Neural cell (in vitro differentiated cells): ENCODE measurements around the gene STARD13. TPM values are rescaled to one million over a fixed set of nuclear protein-coding genes. Genes with fewer than 3 reads are reported as not detected.

ENCODE experiments used
- H2AFZ ChIP-seq: fragments of 200-600, 300-800 bp; sonication (generic), shearing (Covaris generic); 2 replicates; pipeline ENCODE4 v1.6.0; 2014; ENCODE audit warnings: low read depth, mild to moderate bottlenecking, antibody characterized with exemption, low read length, moderate library complexity
- H3F3A ChIP-seq: fragments of 200-600 bp; shearing (Covaris generic); 2 replicates; pipeline ENCODE4 v1.6.1; 2016; ENCODE audit warnings: mild to moderate bottlenecking, moderate library complexity, mixed read lengths, antibody characterized with exemption, low read length; ENCODE audit not compliant: insufficient read depth, poor library complexity, severe bottlenecking
- H3K27ac ChIP-seq: fragments of 200-600, 300-800 bp; sonication (generic), shearing (Covaris generic); 2 replicates; pipeline ENCODE4 v1.5.1; 2014; ENCODE audit warnings: mild to moderate bottlenecking, low read length, moderate library complexity
- H3K27me3 ChIP-seq: fragments of 300-800, 200-600 bp; sonication (generic), shearing (Covaris generic); 2 replicates; pipeline ENCODE4 v1.6.0; 2014; ENCODE audit warnings: mild to moderate bottlenecking, low read depth, low read length, moderate library complexity; ENCODE audit not compliant: insufficient read depth
- H3K36me3 ChIP-seq: fragments of 300-800, 200-600 bp; sonication (generic), shearing (Covaris generic); 2 replicates; pipeline ENCODE4 v1.5.1; 2014; ENCODE audit warnings: mild to moderate bottlenecking, antibody characterized with exemption, low read length, moderate library complexity; ENCODE audit not compliant: insufficient read depth
- H3K4me2 ChIP-seq: fragments of 300-800, 200-600 bp; sonication (generic), shearing (Covaris generic); 2 replicates; pipeline ENCODE4 v1.6.0; 2014; ENCODE audit warnings: mild to moderate bottlenecking, low read length
- H3K4me3 ChIP-seq: fragments of 300-800, 200-600 bp; sonication (generic), shearing (Covaris generic); 2 replicates; pipeline ENCODE4 v1.5.1; 2014; ENCODE audit warnings: mild to moderate bottlenecking, low read length, moderate library complexity
- H3K79me2 ChIP-seq: fragments of 200-600 bp; shearing (Covaris generic); replicated peaks from 2 replicates; pipeline ENCODE4 v1.6.0; 2014; ENCODE audit warnings: mild to moderate bottlenecking, low read length, moderate library complexity; ENCODE audit not compliant: insufficient read depth
- H3K9ac ChIP-seq: fragments of 300-800, 200-600 bp; sonication (generic), shearing (Covaris generic); 2 replicates; pipeline ENCODE4 v1.6.1; 2016; ENCODE audit warnings: mild to moderate bottlenecking, low read length, mixed read lengths
- H3K9me2 ChIP-seq: fragments of 200-600 bp; shearing (Covaris generic); 2 replicates; pipeline ENCODE4 v1.6.1; 2016; ENCODE audit warnings: mild to moderate bottlenecking, low read length, mixed read lengths; ENCODE audit not compliant: insufficient read depth
- H3K9me3 ChIP-seq: fragments of 200-600, 300-800 bp; sonication (generic), shearing (Covaris generic); 2 replicates; pipeline ENCODE4 v1.6.1; 2016; ENCODE audit warnings: mild to moderate bottlenecking, mixed run types, low read length, moderate library complexity, mixed read lengths
- H4K20me1 ChIP-seq: fragments of 200-600 bp; shearing (Covaris generic); 2 replicates; pipeline ENCODE4 v1.6.1; 2016; ENCODE audit warnings: mild to moderate bottlenecking, mixed run types; ENCODE audit not compliant: insufficient read depth
- CTCF ChIP-seq: fragments of 450-650 bp; IDR thresholded peaks from 2 replicates; pipeline ENCODE4 v1.5.1; 2014; ENCODE audit warnings: antibody characterized with exemption, mild to moderate bottlenecking, moderate library complexity; ENCODE audit not compliant: poor library complexity, severe bottlenecking
- EP300 ChIP-seq: fragments of 450-650 bp; conservative IDR thresholded peaks from 2 replicates; pipeline ENCODE4 v1.6.1; 2014; ENCODE audit warnings: antibody characterized with exemption, mild to moderate bottlenecking, moderate library complexity; ENCODE audit not compliant: poor library complexity, severe bottlenecking
- EZH2 ChIP-seq: fragments of 200-600, 300-800 bp; shearing (Covaris generic), sonication (generic); IDR thresholded peaks from 2 replicates; pipeline ENCODE4 v1.6.1; 2014; ENCODE audit warnings: antibody characterized with exemption, low read length, borderline replicate concordance, mild to moderate bottlenecking; ENCODE audit not compliant: insufficient read depth, poor library complexity, severe bottlenecking
- MXI1 ChIP-seq: fragments of 450-650 bp; conservative IDR thresholded peaks from 2 replicates; pipeline ENCODE4 v1.6.1; 2014; ENCODE audit warnings: antibody characterized with exemption, mild to moderate bottlenecking; ENCODE audit not compliant: poor library complexity, severe bottlenecking
- POLR2AphosphoS5 ChIP-seq: IDR thresholded peaks from 2 replicates; pipeline ENCODE4 v1.6.1; 2012
- RAD21 ChIP-seq: fragments of 450-650 bp; conservative IDR thresholded peaks from 2 replicates; pipeline ENCODE4 v1.6.1; 2014; ENCODE audit warnings: antibody characterized with exemption, mild to moderate bottlenecking, moderate library complexity
- SMC3 ChIP-seq: fragments of 450-650 bp; conservative IDR thresholded peaks from 2 replicates; pipeline ENCODE4 v1.6.1; 2014; ENCODE audit warnings: antibody characterized with exemption, mild to moderate bottlenecking, moderate library complexity; ENCODE audit not compliant: poor library complexity
- TAF1 ChIP-seq: IDR thresholded peaks from 2 replicates; pipeline ENCODE4 v1.6.1; 2012; ENCODE audit warnings: low read depth
- polyA plus RNA-seq: library from polyadenylated mRNA; depleted of rRNA; stranded (reverse); fragments of >200 nt; gene quantifications from 2 replicates; pipeline ENCODE4 v1.2.3, GENCODE V29; 2014
- TF ChIP-seq, protein P1 (sequence below): IDR thresholded peaks from 2 replicates; pipeline ENCODE4 v1.6.1; 2012; ENCODE audit warnings: borderline replicate concordance

STARD13 gene
- polyA plus RNA-seq, 1 donor from 2014 or later = 0.05 TPM

GRCh38 chr13:33245505-33246158 lies 39.9 kb downstream of the STARD13 start:
- Histone ChIP-seq H3K4me3 (no peak overlapping the region), H3K27ac (peak overlapping the region; percentile 27), H3K79me2 (no peaks in the 10 kb centered on the region), H3K27me3 (no peaks in the 10 kb centered on the region), H2AFZ (no peak overlapping the region), H4K20me1 (no peaks in the 10 kb centered on the region), H3K36me3 (no peaks in the 10 kb centered on the region), H3K9me2 (no peaks in the 10 kb centered on the region), H3F3A (no peaks in the 10 kb centered on the region), H3K4me2 (no peak overlapping the region), H3K9me3 (no peaks in the 10 kb centered on the region), H3K9ac (no peak overlapping the region)
- TF ChIP-seq POLR2AphosphoS5 = no peak
- TF ChIP-seq, protein P1, sequence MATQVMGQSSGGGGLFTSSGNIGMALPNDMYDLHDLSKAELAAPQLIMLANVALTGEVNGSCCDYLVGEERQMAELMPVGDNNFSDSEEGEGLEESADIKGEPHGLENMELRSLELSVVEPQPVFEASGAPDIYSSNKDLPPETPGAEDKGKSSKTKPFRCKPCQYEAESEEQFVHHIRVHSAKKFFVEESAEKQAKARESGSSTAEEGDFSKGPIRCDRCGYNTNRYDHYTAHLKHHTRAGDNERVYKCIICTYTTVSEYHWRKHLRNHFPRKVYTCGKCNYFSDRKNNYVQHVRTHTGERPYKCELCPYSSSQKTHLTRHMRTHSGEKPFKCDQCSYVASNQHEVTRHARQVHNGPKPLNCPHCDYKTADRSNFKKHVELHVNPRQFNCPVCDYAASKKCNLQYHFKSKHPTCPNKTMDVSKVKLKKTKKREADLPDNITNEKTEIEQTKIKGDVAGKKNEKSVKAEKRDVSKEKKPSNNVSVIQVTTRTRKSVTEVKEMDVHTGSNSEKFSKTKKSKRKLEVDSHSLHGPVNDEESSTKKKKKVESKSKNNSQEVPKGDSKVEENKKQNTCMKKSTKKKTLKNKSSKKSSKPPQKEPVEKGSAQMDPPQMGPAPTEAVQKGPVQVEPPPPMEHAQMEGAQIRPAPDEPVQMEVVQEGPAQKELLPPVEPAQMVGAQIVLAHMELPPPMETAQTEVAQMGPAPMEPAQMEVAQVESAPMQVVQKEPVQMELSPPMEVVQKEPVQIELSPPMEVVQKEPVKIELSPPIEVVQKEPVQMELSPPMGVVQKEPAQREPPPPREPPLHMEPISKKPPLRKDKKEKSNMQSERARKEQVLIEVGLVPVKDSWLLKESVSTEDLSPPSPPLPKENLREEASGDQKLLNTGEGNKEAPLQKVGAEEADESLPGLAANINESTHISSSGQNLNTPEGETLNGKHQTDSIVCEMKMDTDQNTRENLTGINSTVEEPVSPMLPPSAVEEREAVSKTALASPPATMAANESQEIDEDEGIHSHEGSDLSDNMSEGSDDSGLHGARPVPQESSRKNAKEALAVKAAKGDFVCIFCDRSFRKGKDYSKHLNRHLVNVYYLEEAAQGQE = no peak
- no peak for TF ChIP-seq CTCF
- TF ChIP-seq EP300 = no peak
- TF ChIP-seq SMC3 = no peak
- TF ChIP-seq RAD21 = no peak
- no peak for TF ChIP-seq MXI1
- no peak for TF ChIP-seq EZH2
- TF ChIP-seq TAF1 = no peak

- peaks cover 5% of the 10 kb centered on the region for H3K9me3 ChIP-seq
- H3K9me2 ChIP-seq = no peaks in the 10 kb centered on the region
- no peak overlapping the region for H3K27ac ChIP-seq
- H2AFZ ChIP-seq = no peak overlapping the region
- no peak overlapping the region for H3K9ac ChIP-seq
- H3K27me3 ChIP-seq = no peaks in the 10 kb centered on the region
- H3K4me2 ChIP-seq = no peak overlapping the region
- H3K4me3 ChIP-seq = no peak overlapping the region
- H3K36me3 ChIP-seq = no peaks in the 10 kb centered on the region
- no peaks in the 10 kb centered on the region for H4K20me1 ChIP-seq
- H3K79me2 ChIP-seq = no peaks in the 10 kb centered on the region
- TF ChIP-seq EP300 (peak; percentile 38), SMC3 (no peak)
- no peaks in the 10 kb centered on the region for H3F3A ChIP-seq
Measured at GRCh38 chr13:33244907-33245287, 40.7 kb downstream of the STARD13 start.
